Germinal center (tissue), 1 donor: ENCODE data around the gene PTPRO.
"Not testable (repeated sequence)": the region's sequence is repeated elsewhere in the genome, so short reads cannot be mapped to it uniquely, and the experiment has no call there.

Experiments
- DNase-seq: peaks from one replicate; pipeline ENCODE4 v3.0.0; 2012; ENCODE audit warnings: mixed read lengths, low spot score

PTPRO gene

DNA sequence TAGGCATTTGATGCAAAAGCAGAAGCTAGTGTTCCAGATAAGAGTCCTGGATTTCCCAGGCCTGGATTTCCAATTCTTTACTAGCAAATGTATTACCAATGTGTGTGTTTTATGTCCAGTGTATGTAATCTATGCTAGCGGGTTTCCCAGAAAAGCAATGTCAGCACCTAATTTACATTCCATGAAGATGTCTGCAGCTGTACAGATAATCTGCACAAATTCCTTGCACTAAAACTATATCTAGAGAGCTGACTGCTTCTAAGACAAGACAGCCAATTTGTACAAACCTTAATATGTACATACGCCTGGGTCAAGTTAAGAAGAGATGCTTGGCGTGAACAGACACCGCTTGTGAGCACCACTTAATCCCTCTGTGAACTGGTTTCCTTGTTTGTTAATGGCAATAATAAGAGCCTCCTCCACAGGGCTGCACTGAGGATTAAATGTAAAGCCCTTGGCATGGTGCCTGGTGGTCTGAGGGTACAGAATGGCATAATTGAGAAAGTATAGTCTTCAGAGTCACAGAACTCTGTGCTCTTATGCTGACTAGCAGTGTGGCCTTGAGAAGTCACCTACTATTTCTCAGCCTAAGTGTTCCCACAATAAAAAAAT, 281.3 kb downstream of the PTPRO start:
- no peak for DNase-seq

- DNase-seq: no peak
These were observed 283.7 kb downstream of the PTPRO start for GRCh38 chr12:15605881-15606590.

GRCh38 chr12:15608406-15608805, 286.1 kb downstream of the PTPRO start:
- DNase-seq: no peak

GRCh38 chr12:15608941-15609340, 286.6 kb downstream of the PTPRO start:
- no peak for DNase-seq

- DNase-seq: no peak
These were observed 291.7 kb downstream of the PTPRO start for GRCh38 chr12:15613981-15614380.

GRCh38 chr12:15616495-15616894, 294.2 kb downstream of the PTPRO start:
- DNase-seq: not testable (repeated sequence)

DNA sequence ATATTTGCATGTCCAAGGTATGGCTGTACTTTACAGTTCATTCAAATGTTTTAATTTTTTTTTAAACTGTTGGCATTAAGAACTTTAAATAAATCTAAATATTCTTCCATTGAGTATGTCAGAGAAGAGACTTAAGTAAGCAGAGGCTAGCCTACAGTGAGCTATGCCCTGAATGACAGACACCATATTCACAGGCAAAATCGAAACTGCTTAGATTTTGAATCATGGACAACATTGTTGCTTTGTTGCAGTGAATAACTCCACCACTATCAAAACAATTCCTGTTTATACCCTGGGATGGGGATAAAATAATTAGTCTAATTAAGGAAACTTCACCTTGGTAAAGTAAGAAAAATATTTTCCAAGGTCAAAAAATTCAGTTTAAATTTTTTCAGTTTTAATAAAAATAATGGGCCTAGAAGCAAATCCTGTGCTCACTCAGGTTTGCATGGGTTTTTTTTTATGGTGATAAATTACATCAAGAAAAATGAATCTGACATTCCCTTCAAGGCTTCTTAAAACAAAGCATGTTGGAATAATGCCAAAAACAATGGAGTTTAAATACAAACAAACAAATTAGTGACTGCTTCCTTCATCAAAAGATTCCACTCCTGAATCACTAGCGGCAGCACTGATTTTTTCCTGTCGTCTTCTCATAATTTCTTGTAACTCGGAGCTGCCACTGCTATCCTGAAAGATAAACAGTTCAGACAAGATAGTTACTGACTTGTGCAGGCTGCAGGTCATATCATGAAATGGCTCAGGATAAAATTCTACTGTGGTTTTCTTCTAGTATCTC, 298.6 kb downstream of the PTPRO start:
- DNase-seq: no peak

- DNase-seq: no peak
These were observed 302.8 kb downstream of the PTPRO start for GRCh38 chr12:15625075-15625474.

GRCh38 chr12:15627995-15628945, 306.0 kb downstream of the PTPRO start:
- DNase-seq: no peak

DNA sequence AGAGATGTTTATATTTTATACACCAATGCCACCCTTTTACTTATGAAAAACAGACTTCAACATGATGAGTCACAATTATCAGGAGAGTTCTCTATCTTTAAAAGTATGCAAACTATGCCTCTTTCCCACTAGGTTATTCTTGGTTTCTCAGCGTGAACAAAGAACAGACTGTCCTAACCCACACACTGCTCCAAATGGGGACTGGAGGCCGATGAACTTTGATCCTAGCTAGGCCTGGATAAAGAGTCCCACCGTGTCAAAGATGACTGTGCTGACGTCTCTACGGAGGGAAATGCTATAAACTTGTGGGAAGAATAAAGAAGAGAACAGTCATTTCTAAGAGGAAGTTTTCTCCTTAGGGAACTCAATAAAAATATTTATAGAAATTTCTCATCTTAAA, 306.8 kb downstream of the PTPRO start:
- DNase-seq: no peak

DNA sequence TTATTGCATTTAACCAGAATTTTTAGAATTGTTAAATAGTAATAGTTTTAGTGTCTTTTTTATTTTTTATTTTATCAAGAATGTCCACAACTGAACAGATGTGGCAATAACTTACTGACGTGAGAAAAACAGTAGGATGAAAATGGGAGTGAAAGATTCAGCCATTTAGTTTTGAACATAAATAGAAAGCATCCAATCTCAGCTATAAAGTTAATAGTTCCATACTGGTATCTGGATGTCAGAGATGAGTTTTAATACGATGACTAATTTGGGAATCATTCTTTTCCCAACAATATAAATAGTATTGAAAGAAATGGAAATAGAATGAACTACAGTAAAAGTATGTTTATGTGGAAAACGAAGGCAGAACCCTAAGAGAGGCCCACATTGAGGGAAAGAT, 307.5 kb downstream of the PTPRO start:
- no peak for DNase-seq

DNA sequence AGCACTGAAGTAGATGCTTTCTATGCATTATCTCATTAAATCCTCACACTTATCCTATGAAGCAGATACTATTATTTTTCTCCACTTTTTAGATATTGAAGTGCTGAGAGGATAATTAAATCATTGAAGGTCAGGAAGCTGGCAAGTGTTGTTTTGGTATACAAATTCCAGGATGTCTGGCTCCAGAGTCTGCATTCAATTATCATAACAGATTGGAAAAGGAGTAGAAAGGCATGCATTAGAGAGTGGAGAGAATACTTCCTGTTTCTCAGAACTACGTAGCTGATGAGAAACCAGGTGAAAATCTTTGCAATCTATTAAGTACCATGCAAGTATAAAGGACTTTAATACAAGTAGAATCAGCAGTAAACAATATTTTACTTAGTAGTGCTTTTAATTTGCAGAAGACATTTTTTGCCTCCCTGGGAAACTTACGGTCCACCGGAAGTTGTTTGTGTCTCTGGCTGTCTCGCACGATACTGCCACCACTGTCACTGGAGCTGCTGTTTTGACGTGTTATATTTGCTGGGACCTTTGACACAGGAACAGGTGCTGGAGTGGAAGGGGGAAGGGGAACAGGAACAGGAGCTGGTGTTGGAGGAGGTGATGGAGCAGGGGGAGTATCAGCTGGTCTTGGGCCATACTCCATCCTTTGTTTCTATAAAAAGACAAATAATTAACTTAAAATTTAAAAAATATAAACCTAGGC, 308.9 kb downstream of the PTPRO start:
- DNase-seq: no peak

DNA sequence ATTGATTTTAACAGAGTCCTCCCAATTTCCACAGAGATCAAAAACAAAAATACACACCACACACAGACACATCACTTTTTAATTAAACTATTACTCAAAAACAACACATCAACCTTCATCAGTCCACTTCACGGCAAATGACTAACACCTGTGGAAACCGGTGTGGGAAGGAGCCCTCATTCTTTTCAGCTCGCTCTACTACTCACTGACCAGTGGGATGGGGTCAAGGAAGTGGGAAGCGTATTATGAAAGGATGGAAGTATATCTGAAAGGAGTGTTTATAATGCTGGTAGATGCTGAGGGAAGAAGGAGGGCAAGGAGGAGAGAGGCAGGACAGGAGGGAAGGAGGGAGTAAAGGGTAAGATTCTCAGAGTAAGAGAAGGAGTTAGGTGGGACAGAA, 310.4 kb downstream of the PTPRO start:
- no peak for DNase-seq

- no peak for DNase-seq
These were observed 310.9 kb downstream of the PTPRO start for GRCh38 chr12:15633201-15633600.

- DNase-seq: no peak
These were observed 311.8 kb downstream of the PTPRO start for GRCh38 chr12:15634010-15634683.

DNA sequence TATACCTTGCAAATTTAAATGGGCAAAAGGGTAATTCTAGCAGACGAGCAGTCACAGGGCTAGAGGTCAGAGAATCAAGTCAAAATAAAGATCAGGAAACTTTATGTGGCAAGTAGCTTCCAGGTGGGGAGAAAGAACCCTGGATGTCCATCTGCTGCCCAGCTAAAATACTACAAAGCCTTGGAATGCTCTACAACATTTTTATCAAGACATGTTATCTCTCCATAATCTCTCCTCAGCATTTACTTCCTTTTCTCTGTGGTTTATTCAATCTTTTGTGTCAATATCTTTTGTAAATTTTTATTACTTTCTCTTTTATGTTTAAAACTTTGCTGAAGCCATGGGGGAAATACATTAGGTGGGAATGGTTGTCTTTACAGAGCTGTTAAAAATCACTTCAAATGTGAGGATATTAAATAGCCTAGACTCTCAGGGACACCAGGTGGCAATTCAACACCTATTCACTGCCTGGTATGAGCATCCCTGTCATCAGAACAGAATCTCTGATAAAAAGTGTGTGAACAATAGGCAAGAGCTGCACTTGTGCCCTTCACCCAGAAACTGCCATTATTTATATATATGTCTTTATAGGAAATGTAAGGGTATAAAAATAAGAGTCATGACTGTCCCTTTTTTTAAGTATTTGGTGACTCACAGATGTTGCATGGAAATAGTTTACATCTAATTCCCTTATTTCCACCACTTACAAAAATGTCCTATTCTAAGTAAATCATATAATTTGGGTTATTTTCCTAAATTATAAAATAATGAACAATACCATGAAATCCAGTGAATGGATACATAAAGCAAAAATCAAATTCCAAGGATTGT, 314.0 kb downstream of the PTPRO start:
- DNase-seq: no peak

DNA sequence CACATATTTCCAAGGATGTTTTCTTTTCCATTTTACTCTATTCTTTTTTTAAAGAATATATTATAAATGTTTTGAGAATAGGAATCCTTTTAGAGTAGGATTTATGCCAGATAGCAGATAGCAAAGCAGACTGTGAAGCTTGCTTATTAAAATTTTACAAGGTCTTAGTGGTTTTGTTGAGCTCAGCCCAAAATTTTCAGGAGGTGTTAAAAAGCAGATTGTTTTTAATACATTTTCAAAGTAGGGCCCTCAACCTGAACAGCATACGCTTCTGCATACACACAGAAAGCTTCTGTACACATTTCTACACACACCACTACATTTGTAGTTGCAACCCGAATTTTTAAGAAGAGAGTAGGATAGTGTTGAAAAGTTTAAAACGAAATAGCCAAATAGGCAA, 315.9 kb downstream of the PTPRO start:
- no peak for DNase-seq

DNA sequence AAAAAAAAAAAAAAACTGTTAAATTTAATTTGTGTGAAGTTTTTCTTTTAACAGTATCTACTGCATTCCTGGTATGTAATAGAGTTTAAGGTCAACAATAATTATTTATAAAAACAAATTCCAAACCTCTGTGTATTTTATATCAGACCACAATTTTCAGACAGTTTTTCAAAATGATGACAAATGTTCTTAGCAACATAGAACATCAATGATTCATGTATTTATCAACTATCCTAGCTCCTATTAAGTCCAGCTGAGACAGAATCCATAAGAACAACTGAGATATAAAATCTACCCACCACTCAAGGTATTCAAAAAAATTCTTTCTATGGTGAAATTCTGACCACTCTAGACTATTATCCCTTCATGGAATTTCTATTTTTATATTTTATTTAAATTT, 322.4 kb downstream of the PTPRO start:
- no peak for DNase-seq

- DNase-seq: no peak
These were observed 324.3 kb downstream of the PTPRO start for GRCh38 chr12:15646581-15646980.
